GM19395 (cell line): Measurements from ENCODE around the gene ARHGEF4.
A peak's percentile ranks its signal among the peaks of the same experiment; 100 is the strongest.

Experiments used
- ATAC-seq: cut with Tn5 transposase; IDR thresholded peaks from one replicate; pipeline ENCODE4 v1.9.1; 2021; ENCODE audit warnings: mild to moderate bottlenecking, moderate library complexity; ENCODE audit not compliant: unreplicated experiment

The ARHGEF4 gene

GRCh38 chr2:130836501-130837174, at the start of gene ARHGEF4:
ARHGEF4 (plus strand) TSS chr2:130836914; CDS start chr2:130836954, 40 bp downstream.
- no peak for ATAC-seq

- ATAC-seq, result no peak
These were observed 48.9 kb upstream of the ARHGEF4 start for GRCh38 chr2:130787841-130788240.

- ATAC-seq, result no peak
These were observed 46.4 kb upstream of the ARHGEF4 start for GRCh38 chr2:130790312-130790711.

- ATAC-seq, result no peak
These were observed 45.7 kb upstream of the ARHGEF4 start for GRCh38 chr2:130790804-130791616.

- ATAC-seq, result no peak
These were observed 45.1 kb upstream of the ARHGEF4 start for GRCh38 chr2:130791617-130791939.

DNA sequence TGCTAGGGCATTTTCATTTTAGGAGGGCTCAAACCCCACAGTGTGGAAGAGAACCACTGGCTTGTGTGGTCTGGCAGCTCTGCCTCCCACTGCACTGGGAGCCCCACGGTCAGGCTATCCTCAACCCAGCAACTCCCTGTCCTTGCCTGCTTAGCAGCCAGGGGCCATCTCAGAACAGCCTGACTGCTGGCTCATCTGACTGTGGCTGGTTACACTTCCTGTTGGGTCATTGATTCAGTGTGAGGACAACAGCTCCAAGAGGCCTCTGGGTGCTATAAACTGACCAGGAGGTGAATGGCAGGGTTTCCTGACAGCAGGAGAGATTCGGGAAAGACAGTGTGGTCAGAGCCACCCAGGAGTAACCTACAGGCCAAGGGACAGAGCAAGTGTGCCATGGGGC, 41.3 kb upstream of the ARHGEF4 start:
- no peak for ATAC-seq

DNA sequence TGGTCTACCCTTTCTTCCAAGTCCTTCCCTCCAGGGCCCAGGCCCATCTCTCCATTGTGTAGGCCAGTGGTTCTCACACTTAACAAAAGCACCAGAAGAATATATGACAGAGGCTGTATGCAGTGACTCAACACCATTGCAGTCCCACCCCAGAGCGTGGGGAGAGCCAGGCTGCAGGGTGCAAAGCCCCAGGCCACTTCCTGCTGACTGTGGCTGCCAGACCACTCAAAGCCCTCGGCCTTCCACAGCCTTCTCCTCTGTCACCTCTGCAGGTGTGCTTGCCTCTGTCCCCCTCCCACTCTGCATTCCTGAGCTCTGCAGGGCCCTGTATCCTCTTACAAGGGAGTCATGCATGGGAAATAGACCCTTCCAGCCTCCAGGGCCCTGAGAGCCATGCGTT, 40.4 kb upstream of the ARHGEF4 start:
- no peak for ATAC-seq

- peak; percentile 95 for ATAC-seq
These were observed 39.0 kb upstream of the ARHGEF4 start for GRCh38 chr2:130797493-130798435.

DNA sequence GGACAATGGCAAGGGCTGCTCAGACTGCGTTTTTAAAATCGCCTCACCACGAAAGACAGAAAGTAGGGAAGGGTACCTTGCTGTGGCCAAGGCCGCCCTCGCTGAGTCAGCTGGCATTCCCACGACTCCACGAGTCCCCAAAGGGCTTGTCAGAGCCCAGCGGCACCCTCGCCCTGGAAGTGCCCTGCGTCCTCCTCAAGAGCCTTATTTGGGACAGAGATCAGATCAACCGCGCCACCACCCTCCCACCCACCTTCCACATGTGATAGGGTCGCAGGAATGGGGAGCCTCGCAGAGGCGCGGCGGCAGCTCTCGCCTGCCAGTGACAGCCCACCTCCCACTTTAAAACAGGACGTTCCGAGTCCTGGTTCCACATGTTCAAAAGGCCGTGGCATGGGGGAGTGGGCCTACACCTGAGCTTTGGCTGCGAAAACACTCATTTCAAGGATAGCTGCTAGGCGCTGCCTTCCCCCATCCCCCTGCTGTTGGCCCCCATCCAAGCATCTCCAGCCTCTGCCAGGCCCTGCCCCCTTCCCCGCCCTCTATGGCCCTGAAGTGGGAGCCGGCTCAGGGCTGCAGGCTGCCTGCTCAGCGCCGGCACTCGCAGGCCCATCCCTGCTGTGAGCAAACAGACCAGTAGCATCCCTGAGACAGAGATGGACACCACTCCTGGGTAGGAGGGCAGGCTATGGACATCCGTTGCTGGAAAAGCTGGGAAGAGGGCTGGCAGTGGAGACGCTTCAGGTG, 38.1 kb upstream of the ARHGEF4 start:
- ATAC-seq, result no peak

- ATAC-seq, result no peak
These were observed 37.4 kb upstream of the ARHGEF4 start for GRCh38 chr2:130799295-130799694.

DNA sequence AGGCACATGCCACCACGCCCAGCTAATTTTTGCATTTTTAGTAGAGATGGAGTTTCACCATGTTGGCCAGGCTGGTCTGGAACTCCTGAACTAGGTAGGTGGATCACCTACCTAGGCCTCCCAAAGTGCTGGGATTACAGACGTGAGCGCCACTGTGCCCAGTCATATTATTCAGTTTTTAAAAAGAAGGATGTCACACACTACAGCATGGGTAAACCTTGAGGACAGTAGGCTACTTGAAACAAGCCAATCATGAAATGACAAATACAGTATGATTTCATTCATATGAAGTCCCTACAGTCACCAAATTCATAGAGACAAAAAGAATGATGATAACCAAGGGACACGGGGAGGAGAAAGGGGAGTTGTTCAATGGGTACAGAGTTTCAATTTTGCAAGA, 31.1 kb upstream of the ARHGEF4 start:
- ATAC-seq, result no peak

GRCh38 chr2:130806370-130806769, 30.3 kb upstream of the ARHGEF4 start:
- ATAC-seq, result no peak

- ATAC-seq, result no peak
These were observed 28.9 kb upstream of the ARHGEF4 start for GRCh38 chr2:130807659-130808385.

- no peak for ATAC-seq
These were observed 28.0 kb upstream of the ARHGEF4 start for GRCh38 chr2:130808482-130809268.

GRCh38 chr2:130810490-130810889, 26.2 kb upstream of the ARHGEF4 start:
- ATAC-seq, result no peak

GRCh38 chr2:130813722-130814121, 23.0 kb upstream of the ARHGEF4 start:
- ATAC-seq, result no peak

DNA sequence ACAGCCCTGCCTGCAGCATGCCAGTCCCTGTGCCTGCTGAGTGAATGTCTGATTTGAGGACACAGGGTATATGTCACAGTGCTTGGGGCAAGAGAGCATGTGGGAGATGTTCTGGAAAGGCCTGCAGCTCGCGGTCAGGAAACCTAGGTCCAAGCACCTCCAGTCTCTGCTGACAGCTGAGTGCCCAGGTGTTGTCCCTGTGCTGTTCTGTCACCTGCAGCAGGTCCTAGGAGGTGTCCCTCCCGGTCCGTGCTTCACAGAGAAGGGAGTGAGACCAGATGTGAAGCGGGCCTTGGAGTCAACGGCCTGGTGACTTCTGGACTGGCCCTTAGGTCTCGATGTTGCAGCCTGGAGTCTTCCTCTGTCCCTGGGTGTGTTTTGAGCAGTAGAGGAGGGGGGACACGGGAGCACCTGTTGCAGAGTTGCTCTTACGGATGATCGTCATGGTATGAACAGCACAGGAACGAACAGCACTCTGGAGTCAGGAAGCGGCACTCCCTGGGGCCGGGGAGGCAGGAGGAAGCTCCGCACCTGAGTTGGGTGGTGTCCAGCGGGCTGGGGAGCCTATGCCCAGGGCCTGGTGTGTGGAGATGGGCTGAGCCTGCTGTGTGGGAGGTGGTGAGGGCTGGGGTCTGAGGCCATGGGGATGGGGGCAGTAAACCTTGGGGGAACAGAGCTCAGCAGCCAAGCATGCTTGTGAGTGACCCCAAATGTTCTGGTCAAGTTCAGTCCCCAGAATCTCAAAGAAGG, 21.6 kb upstream of the ARHGEF4 start:
- ATAC-seq, result no peak

- ATAC-seq, result no peak
These were observed 17.9 kb upstream of the ARHGEF4 start for GRCh38 chr2:130818809-130819208.

- no peak for ATAC-seq
These were observed 17.5 kb upstream of the ARHGEF4 start for GRCh38 chr2:130819226-130819607.
